Glutamatergic neuron (in vitro differentiated cells): ENCODE data around the gene LANCL3. TPM values are rescaled to one million over a fixed set of nuclear protein-coding genes. Genes with fewer than 3 reads are reported as not detected.
A peak's percentile ranks its signal among the peaks of the same experiment; 100 is the strongest.

Experiments
- DNase-seq: peaks from one replicate; pipeline ENCODE4 v3.0.0; 2022
- H3K27ac Mint-ChIP-seq: one replicate; pipeline ENCODE4 v1.8.0; 2020; ENCODE audit warnings: mild to moderate bottlenecking, mixed read lengths, inconsistent platforms; ENCODE audit not compliant: unreplicated experiment
- H3K27me3 Mint-ChIP-seq: one replicate; pipeline ENCODE4 v1.8.0; 2020; ENCODE audit warnings: mild to moderate bottlenecking, moderate library complexity, mixed read lengths, inconsistent platforms; ENCODE audit not compliant: unreplicated experiment
- H3K36me3 Mint-ChIP-seq: one replicate; pipeline ENCODE4 v1.8.0; 2020; ENCODE audit warnings: mild to moderate bottlenecking, mixed read lengths, inconsistent platforms; ENCODE audit not compliant: unreplicated experiment
- H3K4me1 Mint-ChIP-seq: one replicate; pipeline ENCODE4 v1.8.0; 2020; ENCODE audit warnings: mild to moderate bottlenecking, low read depth, mixed read lengths, inconsistent platforms; ENCODE audit not compliant: unreplicated experiment
- H3K4me3 Mint-ChIP-seq: one replicate; pipeline ENCODE4 v1.8.0; 2020; ENCODE audit warnings: mild to moderate bottlenecking, mixed read lengths, inconsistent platforms; ENCODE audit not compliant: unreplicated experiment
- H3K9me3 Mint-ChIP-seq: one replicate; pipeline ENCODE4 v1.8.0; 2020; ENCODE audit warnings: mild to moderate bottlenecking, moderate library complexity, mixed read lengths, inconsistent platforms; ENCODE audit not compliant: unreplicated experiment
- total RNA-seq: library from RNA; stranded (reverse); fragmentation: NEBNext Ultra II Directional; extraction: Animal tissue kit (Norgen Biotek cat#: 25700); gene quantifications from one replicate; pipeline ENCODE4 v1.2.1, GENCODE V29; 2021; ENCODE audit not compliant: unreplicated experiment
- TF ChIP-seq, protein P1 (sequence below): fragments of 200-600 bp; sonication (generic); IDR thresholded peaks from one replicate; pipeline ENCODE4 v1.5.0; 2021; ENCODE audit not compliant: partially characterized antibody, unreplicated experiment

Gene LANCL3
- total RNA-seq, 1 donor from 2014 or later: 1.1 TPM

GRCh38 chrX:37685381-37686359 lies 114.2 kb downstream of the LANCL3 start, which contains the start of gene XK:
TSS of gene XK (plus strand) at chrX:37685791. CDS start at chrX:37685962, 171 bp downstream.
- TF ChIP-seq, protein P1, sequence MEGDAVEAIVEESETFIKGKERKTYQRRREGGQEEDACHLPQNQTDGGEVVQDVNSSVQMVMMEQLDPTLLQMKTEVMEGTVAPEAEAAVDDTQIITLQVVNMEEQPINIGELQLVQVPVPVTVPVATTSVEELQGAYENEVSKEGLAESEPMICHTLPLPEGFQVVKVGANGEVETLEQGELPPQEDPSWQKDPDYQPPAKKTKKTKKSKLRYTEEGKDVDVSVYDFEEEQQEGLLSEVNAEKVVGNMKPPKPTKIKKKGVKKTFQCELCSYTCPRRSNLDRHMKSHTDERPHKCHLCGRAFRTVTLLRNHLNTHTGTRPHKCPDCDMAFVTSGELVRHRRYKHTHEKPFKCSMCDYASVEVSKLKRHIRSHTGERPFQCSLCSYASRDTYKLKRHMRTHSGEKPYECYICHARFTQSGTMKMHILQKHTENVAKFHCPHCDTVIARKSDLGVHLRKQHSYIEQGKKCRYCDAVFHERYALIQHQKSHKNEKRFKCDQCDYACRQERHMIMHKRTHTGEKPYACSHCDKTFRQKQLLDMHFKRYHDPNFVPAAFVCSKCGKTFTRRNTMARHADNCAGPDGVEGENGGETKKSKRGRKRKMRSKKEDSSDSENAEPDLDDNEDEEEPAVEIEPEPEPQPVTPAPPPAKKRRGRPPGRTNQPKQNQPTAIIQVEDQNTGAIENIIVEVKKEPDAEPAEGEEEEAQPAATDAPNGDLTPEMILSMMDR: no peak
- Mint-ChIP-seq H3K4me1 (peaks cover 7% of the 10 kb centered on the region), H3K27ac (peak within 1 kb of the TSS; percentile 89), H3K9me3 (no peaks in the 10 kb centered on the region), H3K4me3 (peak within 1 kb of the TSS; percentile 78), H3K36me3 (no peaks in the 10 kb centered on the region), H3K27me3 (no peaks in the 10 kb centered on the region)
- DNase-seq: peak; percentile 62

- TF ChIP-seq, protein P1: no peak
- Mint-ChIP-seq H3K27me3 (no peaks in the 10 kb centered on the region), H3K27ac (peak overlapping the region; percentile 33), H3K4me1 (peaks cover 7% of the 10 kb centered on the region), H3K36me3 (no peaks in the 10 kb centered on the region), H3K9me3 (no peaks in the 10 kb centered on the region), H3K4me3 (peak overlapping the region; percentile 77)
- no peak for DNase-seq
These were observed 115.0 kb downstream of the LANCL3 start for GRCh38 chrX:37686369-37686995.

GRCh38 chrX:37686996-37687395 lies 115.5 kb downstream of the LANCL3 start:
- no peaks in the 10 kb centered on the region for H3K27me3 Mint-ChIP-seq
- no peaks in the 10 kb centered on the region for H3K36me3 Mint-ChIP-seq
- no peaks in the 10 kb centered on the region for H3K9me3 Mint-ChIP-seq
- TF ChIP-seq, protein P1: no peak
- H3K4me3 Mint-ChIP-seq: peak overlapping the region; percentile 77
- DNase-seq: no peak
- peaks cover 4% of the 10 kb centered on the region for H3K4me1 Mint-ChIP-seq
- H3K27ac Mint-ChIP-seq: no peak overlapping the region

- H3K27ac Mint-ChIP-seq: no peak overlapping the region
- no peaks in the 10 kb centered on the region for H3K4me1 Mint-ChIP-seq
- H3K27me3 Mint-ChIP-seq: no peaks in the 10 kb centered on the region
- no peak overlapping the region for H3K4me3 Mint-ChIP-seq
- DNase-seq: no peak
- TF ChIP-seq, protein P1: no peak
- H3K36me3 Mint-ChIP-seq: no peaks in the 10 kb centered on the region
- no peaks in the 10 kb centered on the region for H3K9me3 Mint-ChIP-seq
These were observed 118.7 kb downstream of the LANCL3 start for GRCh38 chrX:37690119-37690518.
